GM11168 (cell line): ENCODE data around the gene MIS12.

Source experiments
- in situ Hi-C: fragments of 300-500 bp; cut with MboI; formaldehyde crosslinking; loops from one replicate; pipeline ENCODE4 v1.12.0; 2022; ENCODE audit warnings: low sequenced_read_pairs; ENCODE audit not compliant: unreplicated experiment

The MIS12 gene

GRCh38 chr17:5499476-5500231 lies 13.3 kb downstream of the MIS12 start:
- in situ Hi-C loops, result no loop called here

- in situ Hi-C loops, result no loop called here
Observed at GRCh38 chr17:5500247-5500588, 13.9 kb downstream of the MIS12 start.

- in situ Hi-C loops, result no loop called here
Observed at GRCh38 chr17:5500589-5501391, 14.4 kb downstream of the MIS12 start.

- in situ Hi-C loops, result no loop called here
Observed at GRCh38 chr17:5501685-5502084, 15.3 kb downstream of the MIS12 start.

GRCh38 chr17:5502552-5502951 lies 16.2 kb downstream of the MIS12 start:
- in situ Hi-C loops, result no loop called here

GRCh38 chr17:5506307-5506706 lies 19.9 kb downstream of the MIS12 start:
- in situ Hi-C loops, result no loop called here

GRCh38 chr17:5508810-5509209 lies 22.4 kb downstream of the MIS12 start:
- in situ Hi-C loops, result no loop called here

- in situ Hi-C loops, result no loop called here
Observed at GRCh38 chr17:5509482-5509881, 23.1 kb downstream of the MIS12 start.

GRCh38 chr17:5510771-5511170 lies 24.4 kb downstream of the MIS12 start:
- in situ Hi-C loops, result no loop called here

GRCh38 chr17:5511401-5512225 lies 25.2 kb downstream of the MIS12 start:
- in situ Hi-C loops, result no loop called here

GRCh38 chr17:5513628-5514027 lies 27.3 kb downstream of the MIS12 start:
- in situ Hi-C loops, result no loop called here

- in situ Hi-C loops, result no loop called here
Observed at GRCh38 chr17:5514976-5515375, 28.6 kb downstream of the MIS12 start.

GRCh38 chr17:5516060-5516792 lies 29.9 kb downstream of the MIS12 start:
- in situ Hi-C loops, result no loop called here

GRCh38 chr17:5522476-5522875 lies 36.1 kb downstream of the MIS12 start:
- in situ Hi-C loops, result no loop called here

GRCh38 chr17:5523249-5523648 lies 36.9 kb downstream of the MIS12 start:
- in situ Hi-C loops, result no loop called here

GRCh38 chr17:5526821-5527598 lies 40.6 kb downstream of the MIS12 start:
- in situ Hi-C loops, result no loop called here

GRCh38 chr17:5527601-5528250 lies 41.4 kb downstream of the MIS12 start:
- in situ Hi-C loops, result no loop called here

GRCh38 chr17:5530265-5531084 lies 44.1 kb downstream of the MIS12 start:
- in situ Hi-C loops, result no loop called here
